Testis (tissue), 3 donors: ENCODE data around the gene ANKRD11. TPM values are rescaled to one million over a fixed set of nuclear protein-coding genes. Genes with fewer than 3 reads are reported as not detected.

Experiments used
- DNase-seq: peaks from one replicate; pipeline ENCODE4 v3.0.0-alpha.2; 2019
- H3K27ac ChIP-seq, 2 donors: fragments of 200-600 bp; sonication (generic); one replicate each; pipeline ENCODE4 v1.5.1; 2019
- H3K27me3 ChIP-seq: fragments of 200-600 bp; sonication (generic); one replicate; pipeline ENCODE4 v1.5.1; 2019
- H3K36me3 ChIP-seq: fragments of 200-600 bp; sonication (generic); one replicate; pipeline ENCODE4 v1.5.1; 2017; ENCODE audit warnings: low read depth; ENCODE audit errors: missing control alignments
- H3K4me1 ChIP-seq: fragments of 200-600 bp; sonication (generic); one replicate; pipeline ENCODE4 v1.5.1; 2019
- H3K4me3 ChIP-seq, 2 donors: fragments of 200-600 bp; sonication (generic); one replicate each; pipeline ENCODE4 v1.5.1; 2017 to 2019
- H3K9me3 ChIP-seq: fragments of 200-600 bp; sonication (generic); one replicate; pipeline ENCODE4 v1.5.1; 2017
- CTCF ChIP-seq, 3 experiments: fragments of 450-650 bp in 2 of 3; fragments of 200-600 bp in 1 of 3; sonication (generic) in 1 of 3; IDR thresholded peaks; one replicate each; pipeline ENCODE4 v1.5.1; 2016 to 2019; ENCODE audit warnings: antibody characterized with exemption in 3 of 3, mild to moderate bottlenecking in 2 of 3, moderate library complexity in 1 of 3
- POLR2A ChIP-seq: fragments of 450-650 bp; IDR thresholded peaks from one replicate; pipeline ENCODE4 v1.6.1; 2017; ENCODE audit warnings: antibody characterized with exemption, mild to moderate bottlenecking, moderate library complexity
- WGBS, 2 donors: methylation state at CpG; one replicate each; pipeline ENCODE4 v1.1.5; 2018; 5-methylcytosine and 5-hydroxymethylcytosine counted together
- intact Hi-C: fragments of 100-400 bp; cut with DNase I; formaldehyde crosslinking; loops from one replicate; pipeline ENCODE4 v1.15.1; 2023; ENCODE audit warnings: low total_unique reads
- polyA plus RNA-seq: library from polyadenylated mRNA; stranded (reverse); fragments of 350-450 nt; fragmentation: Illumina TruSeq; extraction: RNeasy Lipid Tissue Mini Kit (QIAGEN cat#74804); gene quantifications from one replicate; pipeline ENCODE4 v1.2.3, GENCODE V29; 2014; ENCODE audit warnings: low read depth, low replicate concordance; ENCODE audit not compliant: insufficient read depth
- total RNA-seq, 2 donors: library from RNA; depleted of rRNA; stranded (reverse); fragments of >200 nt; gene quantifications; one replicate each; pipeline ENCODE4 v1.2.3, GENCODE V29; 2016

Gene ANKRD11
- total and polyA plus RNA-seq, 3 donors from 2014 or later: 49.7 to 187 (median 150) TPM

GRCh38 chr16:89420204-89420603 lies 70.2 kb downstream of the ANKRD11 start:
- no peaks in the 10 kb centered on the region for H3K36me3 ChIP-seq
- intact Hi-C loops: no loop called here
- no peak for TF ChIP-seq POLR2A
- TF ChIP-seq CTCF (IDR thresholded peaks at IDR 0.05): no peak
- no peaks in the 10 kb centered on the region for H3K27me3 ChIP-seq
- H3K9me3 ChIP-seq: no peaks in the 10 kb centered on the region
- WGBS, 2 donors: 82 to 86% methylated on average over 8 to 11 of the region's 11 CpGs
- H3K4me1 ChIP-seq: peaks cover 35% of the 10 kb centered on the region
- H3K4me3 ChIP-seq: no peak overlapping the region
- no peak overlapping the region for H3K27ac ChIP-seq
- DNase-seq: no peak

- Histone ChIP-seq H3K27ac (no peak overlapping the region), H3K4me1 (peaks cover 34% of the 10 kb centered on the region), H3K36me3 (no peaks in the 10 kb centered on the region), H3K9me3 (no peaks in the 10 kb centered on the region), H3K4me3 (no peak overlapping the region), H3K27me3 (no peaks in the 10 kb centered on the region)
- TF ChIP-seq CTCF (IDR thresholded peaks at IDR 0.05): no peak
- no peak for TF ChIP-seq POLR2A
- no peak for DNase-seq
- intact Hi-C loops: no loop called here
- 89 to 94% methylated on average over 7 of the region's 7 CpGs for WGBS, 2 donors
Measured at GRCh38 chr16:89418352-89418751, 72.0 kb downstream of the ANKRD11 start.

- 51 to 63% methylated on average over 7 of the region's 7 CpGs for WGBS, 2 donors
- DNase-seq: no peak
- H3K4me1 ChIP-seq: peaks cover 32% of the 10 kb centered on the region
- intact Hi-C loops: no loop called here
- no peak overlapping the region for H3K27ac ChIP-seq
- TF ChIP-seq POLR2A (no peak), CTCF (IDR thresholded peaks at IDR 0.05) (no peak)
- H3K9me3 ChIP-seq: no peaks in the 10 kb centered on the region
- H3K4me3 ChIP-seq: no peak overlapping the region
- no peaks in the 10 kb centered on the region for H3K27me3 ChIP-seq
- H3K36me3 ChIP-seq: no peaks in the 10 kb centered on the region
Measured at GRCh38 chr16:89417352-89417751, 73.0 kb downstream of the ANKRD11 start.

- H3K36me3 ChIP-seq: no peaks in the 10 kb centered on the region
- no peak overlapping the region for H3K4me3 ChIP-seq
- peaks cover 43% of the 10 kb centered on the region for H3K4me1 ChIP-seq
- no peak overlapping the region for H3K27ac ChIP-seq
- DNase-seq: no peak
- no peak for TF ChIP-seq POLR2A
- no peak for TF ChIP-seq CTCF (IDR thresholded peaks at IDR 0.05)
- WGBS, 2 donors: 74 to 77% methylated on average over 17 to 20 of the region's 20 CpGs
- intact Hi-C loops: no loop called here
- no peaks in the 10 kb centered on the region for H3K27me3 ChIP-seq
- H3K9me3 ChIP-seq: no peaks in the 10 kb centered on the region
Measured at GRCh38 chr16:89413811-89414585, 76.4 kb downstream of the ANKRD11 start.

- Histone ChIP-seq H3K4me1 (peaks cover 51% of the 10 kb centered on the region), H3K36me3 (no peaks in the 10 kb centered on the region), H3K27ac (no peak overlapping the region), H3K9me3 (no peaks in the 10 kb centered on the region), H3K4me3 (no peak overlapping the region), H3K27me3 (no peaks in the 10 kb centered on the region)
- no peak for DNase-seq
- WGBS, 2 donors: 31 to 39% methylated on average over 3 to 4 of the region's 4 CpGs
- no peak for TF ChIP-seq CTCF (IDR thresholded peaks at IDR 0.05)
- no peak for TF ChIP-seq POLR2A
- intact Hi-C loops: no loop called here
Measured at GRCh38 chr16:89412811-89413210, 77.5 kb downstream of the ANKRD11 start.
